Smooth muscle cell (in vitro differentiated cells): ENCODE data around the gene ATPAF1. TPM values are rescaled to one million over a fixed set of nuclear protein-coding genes. Genes with fewer than 3 reads are reported as not detected.

Source experiments
- DNase-seq: peaks from one replicate; lab custom pipeline; 2025; ENCODE audit not compliant: unreplicated experiment; lab: John Stamatoyannopoulos, UW
- H2AFZ ChIP-seq: fragments of 200-600 bp; sonication (generic); 2 replicates; pipeline ENCODE4 v1.6.0; 2016; ENCODE audit warnings: antibody characterized with exemption, low read depth, mild to moderate bottlenecking
- H3F3A ChIP-seq: fragments of 200-600 bp; sonication (generic); 2 replicates; pipeline ENCODE4 v1.6.0; 2017; ENCODE audit warnings: antibody characterized with exemption, low read depth
- H3K27ac ChIP-seq: fragments of 200-600 bp; sonication (generic); 2 replicates; pipeline ENCODE4 v1.5.1; 2016; ENCODE audit warnings: low read depth, mild to moderate bottlenecking
- H3K27me3 ChIP-seq: fragments of 200-600 bp; sonication (generic); 2 replicates; pipeline ENCODE4 v1.6.1; 2016; ENCODE audit warnings: low read depth, mild to moderate bottlenecking
- H3K36me3 ChIP-seq: fragments of 200-600 bp; sonication (generic); 2 replicates; pipeline ENCODE4 v1.5.1; 2016; ENCODE audit warnings: low read depth
- H3K4me1 ChIP-seq: fragments of 200-600 bp; sonication (generic); 2 replicates; pipeline ENCODE4 v1.5.1; 2016; ENCODE audit warnings: low read depth
- H3K4me2 ChIP-seq: fragments of 200-600 bp; sonication (generic); 2 replicates; pipeline ENCODE4 v1.6.0; 2016; ENCODE audit warnings: mild to moderate bottlenecking
- H3K4me3 ChIP-seq: fragments of 200-600 bp; sonication (generic); 2 replicates; pipeline ENCODE4 v1.5.1; 2016; ENCODE audit warnings: mild to moderate bottlenecking
- H3K79me2 ChIP-seq: fragments of 200-600 bp; sonication (generic); 2 replicates; pipeline ENCODE4 v1.6.0; 2016; ENCODE audit warnings: low read depth, mild to moderate bottlenecking
- H3K9ac ChIP-seq: fragments of 200-600 bp; sonication (generic); 2 replicates; pipeline ENCODE4 v1.6.0; 2016; ENCODE audit warnings: low read depth
- H3K9me3 ChIP-seq: fragments of 200-600 bp; sonication (generic); replicated peaks from 2 replicates; pipeline ENCODE4 v1.5.1; 2016; ENCODE audit warnings: low read depth
- H4K20me1 ChIP-seq: fragments of 200-600 bp; sonication (generic); 2 replicates; pipeline ENCODE4 v1.6.0; 2016; ENCODE audit warnings: low read depth
- WGBS: methylation state at CpG from one replicate; pipeline ENCODE4 v1.1.7; 2016; ENCODE audit warnings: low lambda C conversion rate; 5-methylcytosine and 5-hydroxymethylcytosine counted together
- polyA plus RNA-seq: library from polyadenylated mRNA; unstranded; fragments of >200 nt; fragmentation: Nextera tagmentation; extraction: Ambion mirVana; gene quantifications from 2 replicates; pipeline ENCODE4 v1.2.1, GENCODE V29; 2016
- total RNA-seq: library from RNA; depleted of rRNA; stranded (reverse); fragments of >200 nt; gene quantifications from 2 replicates; pipeline ENCODE4 v1.2.3, GENCODE V29; 2014
- TF ChIP-seq, protein P1 (sequence below): fragments of 200-600 bp; sonication (generic); IDR thresholded peaks from 2 replicates; pipeline ENCODE4 v1.5.1; 2017; ENCODE audit warnings: borderline replicate concordance, mild to moderate bottlenecking, antibody characterized with exemption; ENCODE audit not compliant: insufficient read depth, poor library complexity, severe bottlenecking

The ATPAF1 gene, protein sequence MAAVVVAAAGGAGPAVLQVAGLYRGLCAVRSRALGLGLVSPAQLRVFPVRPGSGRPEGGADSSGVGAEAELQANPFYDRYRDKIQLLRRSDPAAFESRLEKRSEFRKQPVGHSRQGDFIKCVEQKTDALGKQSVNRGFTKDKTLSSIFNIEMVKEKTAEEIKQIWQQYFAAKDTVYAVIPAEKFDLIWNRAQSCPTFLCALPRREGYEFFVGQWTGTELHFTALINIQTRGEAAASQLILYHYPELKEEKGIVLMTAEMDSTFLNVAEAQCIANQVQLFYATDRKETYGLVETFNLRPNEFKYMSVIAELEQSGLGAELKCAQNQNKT
- total RNA-seq: 22.2 and 30.8 TPM in 2 replicates
- 31.2 and 35.3 TPM in 2 replicates for polyA plus RNA-seq

DNA sequence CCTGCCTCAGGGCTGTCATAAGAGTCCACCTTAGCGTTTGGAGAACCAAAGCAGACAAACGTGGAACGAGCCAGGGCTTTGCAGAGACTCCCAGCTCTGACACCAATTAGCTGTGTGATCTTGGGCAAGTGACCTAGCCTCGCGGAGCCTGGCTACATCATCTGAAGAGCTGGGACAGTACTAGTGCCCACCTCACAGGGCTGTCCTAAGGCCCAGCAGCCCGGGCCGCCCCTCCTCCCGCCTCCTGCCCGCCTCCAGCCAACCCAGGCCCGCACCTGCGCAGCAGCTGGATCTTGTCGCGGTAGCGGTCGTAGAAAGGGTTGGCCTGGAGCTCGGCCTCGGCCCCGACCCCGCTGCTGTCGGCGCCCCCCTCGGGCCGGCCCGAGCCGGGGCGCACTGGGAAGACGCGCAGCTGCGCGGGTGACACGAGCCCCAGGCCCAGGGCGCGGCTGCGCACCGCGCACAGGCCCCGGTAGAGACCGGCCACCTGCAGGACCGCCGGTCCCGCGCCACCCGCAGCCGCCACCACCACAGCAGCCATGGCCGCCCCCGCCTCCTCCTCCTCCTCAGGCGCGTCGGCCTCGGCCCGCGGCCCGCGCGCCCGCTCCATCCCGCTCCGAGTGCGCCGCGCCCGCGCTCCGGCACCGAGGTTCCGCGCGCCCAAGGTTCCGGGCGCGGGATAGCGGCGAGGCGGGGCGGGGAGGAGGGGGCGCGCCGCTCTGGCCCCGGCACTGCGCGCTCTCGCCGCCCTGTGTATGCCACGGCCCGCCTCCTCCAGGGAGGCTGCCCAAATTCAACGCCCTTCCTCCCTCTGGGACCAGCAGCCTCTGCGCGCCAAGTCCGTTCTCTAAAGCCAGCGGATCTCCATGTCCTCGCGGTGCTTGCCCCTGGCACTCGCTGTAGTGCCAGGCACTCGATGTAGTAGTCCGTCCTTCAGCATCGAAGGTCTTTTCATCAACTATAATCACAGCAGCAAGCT lies at the start of gene ATPAF1:
ATPAF1 (minus strand) TSS at position 583 of the 979 bp plus-strand sequence; CDS start at position 541, 42 bp downstream.
- Histone ChIP-seq H3K4me3 (peak within 1 kb of the TSS; percentile 91), H3K27ac (no peak within 1 kb of the TSS), H4K20me1 (no peaks in the 10 kb centered on the region), H3K4me2 (peak within 1 kb of the TSS; percentile 98), H2AFZ (peak within 1 kb of the TSS; percentile 94), H3K36me3 (peaks cover 8% of the 10 kb centered on the region), H3K9ac (no peak within 1 kb of the TSS), H3K27me3 (no peaks in the 10 kb centered on the region), H3F3A (peaks cover 10% of the 10 kb centered on the region), H3K79me2 (no peaks in the 10 kb centered on the region), H3K9me3 (no peaks in the 10 kb centered on the region), H3K4me1 (peaks cover 14% of the 10 kb centered on the region)
- TF ChIP-seq, protein P1, sequence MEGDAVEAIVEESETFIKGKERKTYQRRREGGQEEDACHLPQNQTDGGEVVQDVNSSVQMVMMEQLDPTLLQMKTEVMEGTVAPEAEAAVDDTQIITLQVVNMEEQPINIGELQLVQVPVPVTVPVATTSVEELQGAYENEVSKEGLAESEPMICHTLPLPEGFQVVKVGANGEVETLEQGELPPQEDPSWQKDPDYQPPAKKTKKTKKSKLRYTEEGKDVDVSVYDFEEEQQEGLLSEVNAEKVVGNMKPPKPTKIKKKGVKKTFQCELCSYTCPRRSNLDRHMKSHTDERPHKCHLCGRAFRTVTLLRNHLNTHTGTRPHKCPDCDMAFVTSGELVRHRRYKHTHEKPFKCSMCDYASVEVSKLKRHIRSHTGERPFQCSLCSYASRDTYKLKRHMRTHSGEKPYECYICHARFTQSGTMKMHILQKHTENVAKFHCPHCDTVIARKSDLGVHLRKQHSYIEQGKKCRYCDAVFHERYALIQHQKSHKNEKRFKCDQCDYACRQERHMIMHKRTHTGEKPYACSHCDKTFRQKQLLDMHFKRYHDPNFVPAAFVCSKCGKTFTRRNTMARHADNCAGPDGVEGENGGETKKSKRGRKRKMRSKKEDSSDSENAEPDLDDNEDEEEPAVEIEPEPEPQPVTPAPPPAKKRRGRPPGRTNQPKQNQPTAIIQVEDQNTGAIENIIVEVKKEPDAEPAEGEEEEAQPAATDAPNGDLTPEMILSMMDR: no peak
- 3% methylated on average over 56 of the region's 96 CpGs for WGBS
- DNase-seq: peak; percentile 31

DNA sequence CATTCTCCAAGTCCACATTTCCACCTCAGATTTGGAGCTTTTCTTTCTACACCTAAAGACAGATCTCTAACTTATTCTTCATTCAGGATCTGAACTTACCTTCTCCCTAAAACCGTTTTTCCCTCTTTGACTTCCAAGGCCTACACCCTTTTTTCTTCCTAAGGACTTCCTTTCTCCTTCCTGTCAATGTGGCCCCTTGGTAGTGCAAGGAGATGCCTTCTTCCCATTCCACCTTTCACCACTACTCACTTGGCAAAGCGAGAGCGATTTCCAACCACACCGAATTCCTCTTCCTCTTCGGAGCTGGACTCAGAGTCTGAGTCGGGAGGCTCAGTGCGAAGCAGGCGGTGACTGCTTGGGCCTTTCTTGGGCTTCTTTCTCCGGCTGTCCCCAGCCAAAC lies 49.5 kb upstream of the ATPAF1 start:
- Histone ChIP-seq H3K4me3 (peak overlapping the region; percentile 93), H3K79me2 (peaks cover 32% of the 10 kb centered on the region), H3K9ac (peak overlapping the region; percentile 85), H3K4me1 (peaks cover 17% of the 10 kb centered on the region), H3K9me3 (no peaks in the 10 kb centered on the region), H4K20me1 (peaks cover 26% of the 10 kb centered on the region), H3K36me3 (peaks cover 8% of the 10 kb centered on the region), H3F3A (no peaks in the 10 kb centered on the region), H2AFZ (no peak overlapping the region), H3K4me2 (peak overlapping the region; percentile 96), H3K27ac (no peak overlapping the region), H3K27me3 (no peaks in the 10 kb centered on the region)
- no peak for DNase-seq
- 74% methylated on average over 9 of the region's 9 CpGs for WGBS
- TF ChIP-seq, protein P1: no peak

DNA sequence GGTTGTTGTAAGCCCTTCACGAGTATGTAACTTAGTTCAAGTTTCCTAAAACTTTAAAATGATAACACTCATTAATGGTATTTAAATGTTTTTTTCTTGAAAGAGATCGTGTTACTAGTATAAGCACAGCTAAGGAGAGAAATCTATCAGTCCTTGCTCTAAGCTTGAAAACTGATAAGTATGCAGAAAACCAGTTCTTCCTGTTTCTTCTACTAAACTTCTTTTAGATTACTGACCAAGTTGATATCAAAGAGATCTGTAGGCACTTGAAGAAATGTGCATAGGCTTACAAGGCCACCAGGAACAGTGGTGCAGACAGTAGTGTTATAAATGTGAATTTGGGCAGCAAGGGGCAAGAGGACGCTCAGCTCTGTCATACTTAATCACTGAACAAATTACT lies 46.8 kb upstream of the ATPAF1 start:
- no peak overlapping the region for H2AFZ ChIP-seq
- H3K27me3 ChIP-seq: no peaks in the 10 kb centered on the region
- no peak overlapping the region for H3K9ac ChIP-seq
- H3F3A ChIP-seq: no peaks in the 10 kb centered on the region
- H3K27ac ChIP-seq: no peak overlapping the region
- peaks cover 42% of the 10 kb centered on the region for H3K79me2 ChIP-seq
- no peak overlapping the region for H3K4me3 ChIP-seq
- peaks cover 17% of the 10 kb centered on the region for H3K4me1 ChIP-seq
- DNase-seq: no peak
- WGBS: 89% methylated on average over 3 of the region's 3 CpGs
- TF ChIP-seq, protein P1: no peak
- H3K36me3 ChIP-seq: peaks cover 16% of the 10 kb centered on the region
- no peak overlapping the region for H3K4me2 ChIP-seq
- H3K9me3 ChIP-seq: no peaks in the 10 kb centered on the region
- peaks cover 41% of the 10 kb centered on the region for H4K20me1 ChIP-seq
